Anterior cingulate cortex (tissue), 58 donors: ENCODE measurements around the gene MCM7.
A peak's percentile ranks its signal among the peaks of the same experiment; 100 is the strongest.
"Not testable (repeated sequence)": the region's sequence is repeated elsewhere in the genome, so short reads cannot be mapped to it uniquely, and the experiment has no call there.

Experiments
- DNase-seq, 58 donors: peaks; one replicate each; lab custom pipeline; 2025; lab: John Stamatoyannopoulos, UW

The MCM7 gene

DNA sequence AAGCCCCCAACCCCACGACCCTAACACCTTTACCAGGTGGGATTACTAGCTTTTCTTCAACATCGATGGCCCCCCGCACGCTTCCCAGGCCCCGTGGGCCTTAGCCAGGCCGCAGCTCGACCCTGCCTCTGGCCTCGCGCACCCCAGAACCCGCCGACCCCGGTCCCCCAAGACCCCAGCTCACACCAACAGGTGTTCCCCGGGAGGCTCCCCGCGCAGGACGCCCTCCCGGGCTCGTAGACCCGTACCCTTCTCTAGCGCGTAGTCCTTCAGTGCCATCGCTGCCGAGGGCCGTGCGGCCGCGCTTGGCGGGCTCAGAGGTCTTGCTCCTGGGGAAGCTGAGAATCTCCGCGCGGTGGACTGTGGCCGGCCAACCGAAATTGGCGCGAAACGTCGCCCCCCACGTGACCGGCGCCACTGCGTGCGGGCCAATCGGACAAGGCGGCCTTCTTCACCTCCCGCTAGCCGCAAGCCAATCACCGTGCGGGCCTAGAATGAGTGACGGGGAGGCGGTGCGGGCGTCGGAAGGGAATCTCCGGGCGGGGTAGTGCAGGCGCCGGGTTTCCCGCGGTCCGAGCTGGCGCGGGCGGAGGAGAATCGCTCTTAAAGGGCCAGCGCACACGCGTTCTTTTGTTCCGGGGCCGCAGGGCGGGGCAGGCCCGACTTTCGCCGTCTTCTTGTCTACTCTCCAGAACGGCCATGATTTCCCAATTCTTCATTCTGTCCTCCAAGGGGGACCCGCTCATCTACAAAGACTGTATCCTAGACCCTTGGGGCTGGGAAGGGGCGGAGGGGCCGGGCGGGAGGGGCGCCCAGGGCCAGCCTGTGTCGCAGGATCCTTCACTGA is at the start of gene MCM7, which contains the start of gene AP4M1:
Gene MCM7, minus strand, starts transcription at position 382 of the 847 bp plus-strand sequence. Its CDS starts 103 bp downstream, at position 279.
Gene AP4M1, plus strand, starts transcription at position 628 of the 847 bp plus-strand sequence. Its CDS starts 72 bp downstream, at position 700.
- peak; percentile 85 to 100 (median 98) for DNase-seq

DNA sequence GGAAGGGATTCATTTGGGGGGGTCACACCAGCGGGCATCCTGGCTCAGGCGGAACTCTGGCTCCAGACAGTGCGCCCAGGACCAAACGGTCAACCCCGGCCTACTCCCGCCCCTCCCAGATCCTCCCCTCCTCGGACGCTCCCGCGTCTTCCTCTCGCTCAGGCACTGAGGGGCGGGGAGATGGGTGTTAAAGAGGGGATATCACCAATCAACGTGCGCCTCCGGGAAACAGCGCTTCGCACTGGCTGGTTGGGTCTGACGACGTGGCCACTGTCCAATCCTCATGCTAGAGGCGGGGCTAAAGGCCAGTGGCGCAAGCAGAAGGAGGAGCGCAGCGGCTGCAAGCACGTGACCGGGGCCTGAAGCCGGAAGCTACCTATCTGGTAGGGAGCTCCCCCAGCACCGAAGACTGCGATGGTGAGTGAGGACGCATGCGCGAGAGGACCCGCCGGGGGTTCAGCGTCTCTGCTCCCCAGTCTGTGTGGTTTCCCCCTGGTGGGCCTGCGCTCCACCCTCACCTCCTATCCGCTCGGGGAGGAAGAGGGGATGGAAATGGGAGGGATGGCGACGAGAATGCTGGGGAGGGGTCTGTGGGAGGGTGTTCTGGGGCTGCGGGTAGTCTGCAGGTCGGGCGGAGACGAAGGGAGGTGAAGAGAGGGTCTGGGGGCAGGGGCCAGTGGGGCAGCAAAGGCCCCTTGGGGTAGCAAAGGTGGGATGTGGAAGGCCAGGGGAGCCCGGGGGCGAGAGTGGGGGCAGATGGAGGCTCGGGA is 47.5 kb upstream of the MCM7 start, which contains the start of gene LAMTOR4:
Gene LAMTOR4, plus strand, starts transcription at position 360 of the 770 bp plus-strand sequence. Its CDS starts 55 bp downstream, at position 415.
- DNase-seq: peak; percentile 89 to 100 (median 99)

DNA sequence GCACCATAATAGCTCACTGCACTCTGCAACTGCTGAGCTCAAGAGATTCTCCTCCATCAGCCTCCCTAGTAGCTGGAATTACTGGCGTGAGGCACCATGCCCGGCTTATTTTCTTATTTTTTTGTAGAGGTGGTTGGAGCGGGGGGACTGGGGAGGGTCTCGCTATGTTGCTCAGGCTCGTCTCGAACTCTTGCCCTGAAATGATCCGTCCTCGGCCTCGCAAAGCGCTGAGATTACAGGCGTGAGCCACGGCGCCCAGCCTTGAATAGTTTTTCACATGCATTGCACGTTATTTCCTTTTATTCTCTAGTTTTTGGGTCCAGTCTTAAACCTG is 47.0 kb upstream of the MCM7 start:
- no peak for DNase-seq

DNA sequence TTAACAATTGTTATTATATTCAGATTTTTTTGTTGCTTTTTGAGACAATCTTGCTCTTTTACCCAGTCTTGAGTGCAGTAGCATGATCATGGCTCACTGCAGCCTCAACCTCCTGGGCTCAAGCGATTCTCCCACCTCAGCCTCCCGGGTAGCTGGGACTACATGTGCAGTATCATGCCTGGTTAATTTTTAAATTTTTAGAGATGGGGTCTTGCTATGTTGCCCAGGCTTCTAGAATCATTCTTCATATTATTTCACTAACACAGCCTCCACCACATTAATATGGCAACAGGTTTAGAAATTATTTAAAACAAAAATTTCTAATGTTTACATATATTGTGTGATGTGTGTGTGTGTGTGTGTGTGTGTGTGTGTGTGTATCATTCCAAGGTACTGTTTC is 46.1 kb upstream of the MCM7 start:
- no peak for DNase-seq

DNA sequence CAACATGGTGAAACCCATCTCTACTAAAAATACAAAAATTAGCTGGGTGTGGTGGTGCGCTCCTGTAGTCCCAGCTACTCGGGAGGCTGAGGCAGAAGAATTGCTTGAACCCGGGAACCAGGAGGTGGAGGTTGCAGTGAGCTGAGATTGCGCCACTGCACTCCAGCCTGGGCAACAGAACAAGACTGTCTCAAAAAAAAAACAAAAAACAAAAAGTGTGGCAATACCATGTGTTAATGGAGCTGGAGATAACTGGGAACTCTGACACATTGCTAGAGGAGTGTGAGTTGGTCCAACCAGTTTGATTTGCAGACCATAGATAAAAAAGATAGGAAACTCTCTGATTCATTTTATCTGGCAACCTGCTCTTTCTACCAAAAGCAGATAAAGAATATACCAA is 45.2 kb upstream of the MCM7 start:
- not testable (repeated sequence) for DNase-seq

DNA sequence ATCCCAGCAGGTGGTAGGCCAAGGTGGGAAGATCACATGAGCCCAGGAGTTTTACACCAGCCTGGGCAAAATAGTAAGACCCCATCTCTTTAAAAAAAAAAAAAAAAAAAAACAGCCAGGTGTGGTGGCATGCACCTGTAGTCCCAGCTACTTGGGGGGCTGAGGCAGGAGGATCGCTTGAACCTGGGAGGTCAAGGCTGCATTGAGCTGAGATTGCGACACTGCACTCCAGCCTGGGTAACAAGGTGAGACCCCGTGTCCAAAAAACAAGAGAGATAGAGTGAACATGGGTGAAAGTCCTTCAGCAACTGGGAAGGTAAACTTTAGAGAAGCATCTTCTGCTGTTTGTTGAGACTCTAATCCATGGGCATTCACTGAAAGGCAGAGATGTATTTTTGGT is 41.3 kb upstream of the MCM7 start:
- DNase-seq: no peak

DNA sequence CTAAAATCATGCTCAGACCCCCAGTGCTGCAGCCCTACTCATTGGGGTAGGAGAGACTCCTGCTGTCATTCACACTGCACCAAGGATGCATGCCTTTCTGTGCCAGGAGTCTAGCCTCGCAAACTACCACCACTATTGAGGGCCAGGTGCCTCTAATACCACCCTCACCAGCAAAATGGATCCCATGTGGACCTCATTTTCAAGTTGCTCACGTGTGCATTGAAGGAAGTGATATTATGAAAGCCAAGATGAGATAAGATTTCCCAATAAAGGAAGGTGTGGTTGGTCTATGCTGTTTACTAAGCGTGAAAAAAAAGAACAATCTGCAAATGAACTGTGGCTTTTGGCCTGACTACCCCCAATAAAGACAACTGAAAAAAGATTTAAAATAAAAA is 40.4 kb upstream of the MCM7 start:
- DNase-seq: no peak

DNA sequence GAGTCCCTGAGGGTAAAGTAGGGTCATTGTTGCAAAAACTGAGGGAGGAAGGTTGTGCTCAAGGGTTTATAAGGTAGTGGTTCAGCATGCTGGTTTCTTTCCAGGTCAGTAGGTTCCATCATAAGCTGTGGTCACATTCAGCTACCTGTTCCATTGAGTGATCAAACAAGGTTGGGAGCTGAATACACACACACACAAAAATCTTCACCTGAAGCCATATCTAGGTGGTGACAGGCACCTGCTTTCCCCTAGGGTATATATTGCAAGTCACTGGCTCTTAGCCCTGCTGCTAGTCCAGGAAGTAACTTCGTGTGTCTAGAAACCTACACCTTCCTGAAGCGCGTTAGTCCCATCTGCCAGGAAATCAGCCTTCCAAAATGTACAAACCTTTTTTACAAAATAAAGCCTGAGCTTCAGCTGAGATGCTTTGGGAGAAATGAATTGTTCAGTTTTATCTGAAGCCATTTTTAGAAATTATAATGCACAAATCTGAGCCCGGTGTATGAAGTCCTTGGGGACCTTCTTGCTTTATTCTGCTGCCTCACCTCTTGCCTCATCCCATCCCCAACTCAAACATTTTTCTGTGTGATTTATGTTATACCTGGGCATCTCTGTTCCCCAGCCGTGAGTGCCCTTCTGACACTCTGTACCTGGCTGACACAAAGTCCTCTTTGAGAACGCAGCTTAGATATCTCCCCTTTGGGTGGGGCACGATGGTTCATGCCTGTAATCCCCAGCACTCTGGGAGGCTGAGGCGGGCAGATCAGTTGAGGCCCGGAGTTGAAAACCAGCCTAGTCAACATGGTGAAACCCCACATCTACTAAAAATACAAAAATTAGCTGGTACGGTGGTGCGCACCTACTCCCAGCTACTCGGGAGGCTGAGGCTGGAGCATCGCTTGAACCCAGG is 36.9 kb upstream of the MCM7 start:
- no peak for DNase-seq

DNA sequence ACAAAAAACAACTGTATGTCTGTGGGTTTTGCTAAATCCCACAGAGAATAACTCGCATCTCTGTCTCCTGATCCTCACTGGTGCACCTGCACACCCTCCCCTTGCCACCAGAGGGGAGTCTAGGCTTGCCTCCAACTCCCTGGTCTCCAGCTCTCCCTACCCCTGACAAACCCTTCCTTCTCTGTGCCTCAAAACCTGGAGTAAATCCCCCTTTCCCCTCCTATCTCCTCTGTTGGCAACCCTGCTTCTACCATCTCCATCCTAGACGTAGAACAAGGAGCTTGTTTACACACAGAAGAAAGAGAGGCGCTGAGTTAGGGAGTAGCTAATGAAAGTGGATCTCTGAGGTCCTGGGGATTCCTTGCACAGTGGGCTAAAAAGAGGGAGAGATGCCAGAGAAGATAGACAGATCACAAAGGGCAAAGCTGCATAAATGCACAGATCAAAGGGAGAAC is 31.5 kb upstream of the MCM7 start:
- peak in 31 of 58 donors; percentile 7 to 58 (median 23) for DNase-seq

DNA sequence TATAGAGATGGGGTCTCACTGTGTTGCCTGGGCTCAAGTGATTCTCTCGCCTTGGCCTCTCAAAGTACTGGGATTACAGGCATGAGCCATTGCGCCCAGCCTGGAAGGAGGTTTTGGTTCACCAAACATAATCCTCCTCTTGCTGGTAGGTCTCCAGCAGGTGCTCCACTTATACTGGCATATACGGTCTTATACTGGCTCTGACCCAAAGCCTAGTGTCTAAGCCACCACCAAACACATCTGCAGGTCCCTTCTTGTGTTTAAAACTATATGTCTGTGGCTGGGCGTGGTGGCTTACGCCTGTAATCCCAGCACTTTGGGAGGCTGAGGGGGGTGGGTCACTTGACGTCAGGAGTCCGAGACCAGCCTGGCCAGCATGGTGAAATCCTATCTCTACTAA is 30.9 kb upstream of the MCM7 start:
- no peak for DNase-seq

DNA sequence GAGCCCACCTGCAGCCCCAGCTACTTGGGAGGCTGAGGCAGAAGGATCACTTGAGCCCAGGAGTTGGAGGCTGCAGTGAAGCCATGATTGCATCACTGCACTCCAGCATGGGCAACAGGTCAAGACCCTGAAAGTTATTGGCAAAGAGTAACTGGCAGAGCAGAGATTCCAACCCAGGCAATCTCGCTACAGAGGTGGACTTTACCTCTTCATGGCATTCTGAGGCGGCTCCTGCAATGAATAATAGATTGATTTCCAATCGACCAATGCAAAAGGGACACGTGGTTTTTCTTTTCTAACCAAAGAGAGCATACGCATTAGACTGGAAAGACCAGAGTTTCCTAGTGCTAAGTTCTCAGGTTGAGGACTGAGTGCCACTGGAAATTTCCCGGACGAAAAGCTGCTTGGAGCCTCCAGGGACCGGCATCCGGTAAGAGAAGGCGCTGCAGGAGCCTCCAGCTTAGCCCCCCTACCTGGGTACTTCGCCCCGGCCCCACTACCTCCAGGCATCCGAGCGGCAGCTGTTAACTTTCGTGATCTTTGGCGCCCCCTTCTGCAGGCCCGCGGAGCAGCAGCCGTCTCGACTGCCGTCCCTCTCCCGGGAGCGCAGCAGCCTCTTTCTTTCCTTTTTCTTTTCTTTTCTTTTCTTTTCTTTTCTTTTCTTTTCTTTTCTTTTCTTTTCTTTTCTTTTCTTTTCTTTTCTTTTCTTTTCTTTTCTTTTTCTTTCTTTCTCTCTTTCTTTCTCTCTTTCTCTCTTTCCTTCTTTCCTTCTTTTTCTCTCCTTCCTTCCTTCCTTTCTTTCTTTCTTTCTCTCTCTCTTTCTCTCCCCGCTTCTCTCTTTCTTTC is 29.6 kb upstream of the MCM7 start:
- peak in 53 of 58 donors; percentile 6 to 85 (median 51) for DNase-seq

DNA sequence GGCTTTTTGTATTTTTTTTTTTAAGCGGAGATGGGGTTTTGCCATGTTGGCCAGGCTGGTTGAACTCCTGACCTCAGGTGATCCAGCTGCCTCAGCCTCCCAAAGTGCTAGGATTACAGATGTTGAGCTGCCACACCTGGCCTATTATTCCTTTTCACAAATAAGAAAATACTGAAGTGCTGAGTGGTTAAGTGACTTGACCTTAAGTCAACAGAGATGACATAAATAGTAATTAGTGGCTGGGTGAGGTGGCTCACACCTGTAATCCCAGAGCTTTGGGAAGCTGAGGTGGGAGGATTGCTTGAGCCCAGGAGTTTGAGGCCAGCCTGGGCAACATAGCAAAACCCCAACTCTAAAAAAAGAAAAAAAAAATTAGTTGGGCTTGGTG is 29.0 kb upstream of the MCM7 start:
- not testable (repeated sequence) for DNase-seq

DNA sequence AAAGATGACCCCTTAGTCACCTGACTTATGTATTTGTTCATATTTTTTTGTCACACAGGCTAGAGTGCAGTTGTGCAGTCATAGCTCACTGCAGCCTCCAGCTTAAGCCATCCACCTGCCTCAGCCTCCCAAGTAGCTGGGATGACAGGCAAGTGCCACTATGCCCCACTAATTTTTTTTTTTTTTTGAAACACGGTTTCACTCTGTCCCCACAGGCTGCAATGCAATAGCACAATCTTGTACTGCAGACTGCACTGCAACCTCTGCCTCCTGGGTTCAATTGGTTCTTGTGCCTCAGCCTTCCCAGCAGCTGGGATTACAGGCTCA is 27.4 kb upstream of the MCM7 start:
- no peak for DNase-seq

DNA sequence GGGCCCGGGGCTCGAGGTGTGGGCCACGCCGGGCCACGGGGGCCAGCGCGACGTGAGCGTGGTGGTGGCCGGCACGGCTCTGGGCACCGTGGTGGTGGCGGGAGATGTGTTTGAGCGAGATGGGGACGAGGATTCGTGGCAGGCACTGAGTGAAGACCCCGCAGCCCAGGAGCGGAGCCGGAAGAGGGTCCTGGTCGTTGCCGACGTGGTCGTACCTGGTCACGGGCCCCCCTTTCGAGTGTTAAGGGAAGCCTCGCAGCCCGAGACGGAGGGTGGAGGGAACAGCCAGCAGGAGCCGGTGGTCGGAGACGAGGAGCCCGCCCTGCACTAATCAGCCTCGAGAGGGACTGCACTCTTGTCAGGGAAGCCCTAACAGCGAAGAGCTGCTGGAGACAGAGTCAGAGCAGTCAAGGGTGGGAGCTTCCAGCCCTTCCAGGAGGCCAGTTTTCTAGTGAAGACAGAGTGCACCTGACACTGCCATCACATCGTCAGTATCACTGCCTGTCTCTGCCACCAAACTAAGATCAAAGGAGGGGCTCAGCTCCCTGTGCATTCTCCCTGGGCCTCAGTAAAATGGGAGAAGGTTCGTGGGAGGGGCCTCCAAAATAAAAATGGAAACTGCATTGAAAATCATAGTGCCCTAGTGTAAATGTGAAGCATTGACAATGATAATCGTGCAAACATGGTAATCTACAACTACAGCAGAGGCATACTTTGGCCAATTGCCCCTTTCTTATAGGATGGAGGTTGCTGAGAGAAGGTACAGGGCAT is 26.9 kb upstream of the MCM7 start:
- DNase-seq: peak in 18 of 58 donors; percentile 9 to 72 (median 37)

DNA sequence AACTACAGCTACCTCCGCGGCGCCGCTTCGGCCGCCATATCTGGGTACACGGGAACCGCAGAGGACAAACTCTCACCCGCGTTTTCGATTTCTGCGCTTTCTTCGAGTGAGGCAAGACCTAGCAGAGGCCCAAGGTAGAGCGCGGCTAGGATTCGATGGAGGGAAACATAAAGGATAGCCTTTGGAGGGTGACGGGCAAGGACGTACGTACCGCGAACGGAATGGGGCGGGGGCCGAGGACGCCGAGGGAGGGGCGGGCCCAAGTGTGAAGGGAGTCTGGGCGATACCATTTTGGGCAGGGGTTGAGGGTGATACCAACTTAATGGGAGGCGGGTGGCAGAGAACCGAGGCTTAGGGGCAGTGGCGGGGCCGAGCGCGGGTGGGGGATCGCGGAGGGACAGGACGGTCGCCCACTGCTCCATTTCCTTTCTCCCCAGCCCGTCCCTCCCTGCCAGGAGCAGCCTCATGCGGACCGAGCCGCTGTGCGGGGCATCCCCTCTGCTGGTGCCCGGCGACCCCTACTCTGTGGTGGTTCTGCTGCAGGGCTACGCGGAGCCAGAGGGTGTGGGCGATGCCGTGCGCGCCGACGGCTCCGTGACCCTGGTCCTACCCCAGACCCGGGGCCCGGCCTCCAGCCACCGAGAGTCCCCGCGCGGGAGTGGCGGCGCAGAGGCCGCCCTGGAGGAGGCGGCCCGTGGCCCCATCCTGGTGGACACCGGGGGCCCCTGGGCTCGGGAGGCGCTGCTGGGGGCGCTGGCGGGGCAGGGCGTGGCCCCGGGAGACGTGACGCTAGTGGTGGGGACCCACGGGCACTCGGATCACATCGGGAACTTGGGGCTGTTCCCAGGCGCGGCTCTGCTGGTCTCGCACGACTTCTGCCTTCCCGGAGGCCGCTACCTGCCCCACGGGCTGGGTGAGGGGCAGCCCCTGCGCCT is 26.0 kb upstream of the MCM7 start, which contains the start of gene MBLAC1:
Gene MBLAC1, plus strand, starts transcription at position 37 of the 935 bp plus-strand sequence. Its CDS starts 429 bp downstream, at position 466.
- DNase-seq: peak; percentile 41 to 94 (median 86)

DNA sequence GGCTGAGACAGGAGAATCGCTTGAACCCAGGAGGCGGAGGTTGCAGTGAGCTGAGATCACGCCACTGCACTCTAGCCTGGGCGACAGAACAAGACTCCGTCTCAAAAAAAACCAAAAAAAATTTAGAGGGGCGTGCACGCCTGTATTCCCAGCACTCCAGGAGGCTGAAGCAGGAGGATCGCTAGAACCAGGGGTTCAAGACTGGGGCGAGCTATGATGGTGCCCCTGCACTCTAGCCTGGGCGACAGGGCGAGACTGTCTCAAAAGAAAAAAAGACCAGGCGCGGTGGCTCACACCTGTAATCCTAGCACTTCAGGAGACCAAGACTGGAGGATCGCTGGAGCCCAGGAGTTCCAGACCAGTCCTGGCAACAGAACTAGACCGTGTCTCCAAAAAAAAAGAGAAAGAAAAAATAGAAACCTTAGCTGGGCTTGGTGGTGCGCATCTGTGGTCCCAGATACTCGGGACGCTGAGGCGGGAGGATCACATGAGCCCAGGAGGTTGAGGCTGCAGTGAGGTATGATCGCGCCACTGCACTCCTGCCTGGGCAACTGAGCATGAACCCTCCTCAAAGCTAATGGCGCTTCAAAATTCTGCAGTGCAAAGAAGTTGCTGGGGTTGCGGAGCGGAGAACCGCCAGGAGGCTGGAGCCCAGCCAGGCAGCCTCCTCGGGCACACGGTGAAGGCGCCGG is 25.2 kb upstream of the MCM7 start:
- DNase-seq: peak in 7 of 58 donors; percentile 58 to 78 (median 77)
